HepG2 (cell line): ENCODE results near the gene MAEA. TPM values are rescaled to one million over a fixed set of nuclear protein-coding genes. Genes with fewer than 3 reads are reported as not detected.

Experiments used
- ATAC-seq: fragments of 200-7000 bp; cut with Tn5 transposase; 3 replicates; pipeline ENCODE4 v1.9.1; 2020; ENCODE audit warnings: mild to moderate bottlenecking, moderate library complexity
- BruUV-seq: library from RNA; stranded (reverse); fragments of 400-500 nt; replicated peaks from 2 replicates; lab custom pipeline; 2021; lab: Mats Ljungman, UMichigan
- CTCF ChIA-PET: fragments of 300-600 bp; formaldehyde crosslinking; extraction: SDS; loops from one replicate; lab custom pipeline; 2021; ENCODE audit warnings: low total read pairs, inconsistent platforms, low intra/inter-chr PET ratio; lab: Yijun Ruan, JAX
- POLR2A ChIA-PET: fragments of 350-600 bp; sonication (Branson Sonifier 250); formaldehyde crosslinking; loops from one replicate; lab custom pipeline; 2020; ENCODE audit warnings: antibody characterized with exemption, inconsistent platforms; lab: Yijun Ruan, JAX
- DNase-seq: peaks from one replicate; pipeline ENCODE4 v3.0.0-alpha.2; 2015; ENCODE audit warnings: low spot score
- FAIRE-seq: peaks from 3 replicates; lab custom pipeline; 2011; peaks lifted over from hg19 to GRCh38; lab: Jason Lieb, UNC
- H2AFZ ChIP-seq: one replicate; pipeline ENCODE4 v1.6.1; 2011; ENCODE audit warnings: low read length, inconsistent platforms
- H3K27ac ChIP-seq: fragments of 300-600 bp; 3 replicates; pipeline ENCODE4 v1.8.0; 2011; ENCODE audit warnings: mixed run types, mild to moderate bottlenecking, mixed read lengths, low read length, inconsistent platforms; ENCODE audit not compliant: insufficient read depth; ENCODE audit errors: extremely low read length
- H3K27me3 ChIP-seq, 2 experiments: fragments of 200-600 bp in 1 of 2; 2 replicates in 1 of 2; 3 replicates in 1 of 2; pipeline versions ENCODE4 v1.6.0 to v1.8.0; 2011; ENCODE audit warnings: low read length in 2 of 2, mild to moderate bottlenecking in 2 of 2, moderate library complexity in 2 of 2, inconsistent platforms in 1 of 2; ENCODE audit not compliant: insufficient read depth in 2 of 2, control insufficient read depth in 1 of 2
- H3K36me3 ChIP-seq, 2 experiments: fragments of 200-600 bp in 1 of 2; replicated peaks in 1 of 2; 2 replicates in 1 of 2; 3 replicates in 1 of 2; pipeline versions ENCODE4 v1.5.1 to v1.8.0; 2011; ENCODE audit warnings: low read length in 2 of 2, inconsistent platforms in 1 of 2; ENCODE audit not compliant: insufficient read depth in 2 of 2, control insufficient read depth in 1 of 2
- H3K4me1 ChIP-seq: 2 replicates; pipeline ENCODE4 v1.5.1; 2012; ENCODE audit warnings: low read length, inconsistent platforms; ENCODE audit not compliant: insufficient read depth
- H3K4me2 ChIP-seq: 2 replicates; pipeline ENCODE4 v1.6.0; 2011; ENCODE audit warnings: low read depth, low read length, inconsistent platforms
- H3K4me3 ChIP-seq, 3 experiments: fragments of 200-600 bp in 1 of 3; sonication (generic), shearing (Covaris generic) in 1 of 3; replicated peaks in 1 of 3; 2 replicates each; pipeline ENCODE4 v1.5.1; 2011 to 2016; ENCODE audit warnings: low read length in 3 of 3, inconsistent platforms in 2 of 3, low read depth in 2 of 3, mild to moderate bottlenecking in 2 of 3, control low read depth in 1 of 3, mixed read lengths in 1 of 3; ENCODE audit not compliant: insufficient read depth in 1 of 3
- H3K79me2 ChIP-seq: one replicate; pipeline ENCODE4 v1.6.1; 2011; ENCODE audit warnings: low read length, inconsistent platforms; ENCODE audit not compliant: insufficient read depth
- H3K9ac ChIP-seq: 2 replicates; pipeline ENCODE4 v1.6.0; 2011; ENCODE audit warnings: mild to moderate bottlenecking, low read depth, low read length, inconsistent platforms; ENCODE audit not compliant: insufficient read depth
- H3K9me3 ChIP-seq: 2 replicates; pipeline ENCODE4 v1.5.1; 2012; ENCODE audit warnings: mild to moderate bottlenecking, low read length
- H4K20me1 ChIP-seq: 2 replicates; pipeline ENCODE4 v1.6.0; 2011; ENCODE audit warnings: inconsistent platforms, mild to moderate bottlenecking, low read length, moderate library complexity; ENCODE audit not compliant: insufficient read depth
- CHD4 ChIP-seq: fragments of 200-600 bp; sonication (generic); IDR thresholded peaks from 2 replicates; pipeline ENCODE4 v1.7.0; 2017; ENCODE audit warnings: mild to moderate bottlenecking, low read length, borderline replicate concordance
- GATA4 ChIP-seq: sonication (generic); IDR thresholded peaks from 2 replicates; pipeline ENCODE4 v1.6.1; 2016; ENCODE audit warnings: antibody characterized with exemption, low read depth, borderline replicate concordance
- HNRNPK ChIP-seq: fragments of 200-400 bp; formaldehyde crosslinking; IDR thresholded peaks from 2 replicates; pipeline ENCODE4 v1.6.1; 2018; ENCODE audit warnings: low read length, low read depth, moderate library complexity, mild to moderate bottlenecking; ENCODE audit not compliant: poor library complexity, severe bottlenecking
- NBN ChIP-seq: fragments of 450-650 bp; conservative IDR thresholded peaks from 2 replicates; pipeline ENCODE4 v1.6.1; 2017
- NCOA5 ChIP-seq: sonication (generic); formaldehyde crosslinking; IDR thresholded peaks from 2 replicates; pipeline ENCODE4 v1.4.0; 2020; ENCODE audit warnings: missing genetic modification reagents
- NFYB ChIP-seq: sonication (generic); formaldehyde crosslinking; IDR thresholded peaks from 2 replicates; pipeline ENCODE4 v1.4.0; 2020; ENCODE audit warnings: missing genetic modification reagents
- NR3C1 ChIP-seq: sonication (generic); formaldehyde crosslinking; IDR thresholded peaks from 2 replicates; pipeline ENCODE4 v1.4.0; 2020; ENCODE audit warnings: missing genetic modification reagents
- PHF21A ChIP-seq: sonication (generic); formaldehyde crosslinking; IDR thresholded peaks from 2 replicates; pipeline ENCODE4 v1.5.0; 2020; ENCODE audit warnings: mild to moderate bottlenecking, missing genetic modification reagents
- TOPORS ChIP-seq: sonication (generic); formaldehyde crosslinking; IDR thresholded peaks from 2 replicates; pipeline ENCODE4 v1.8.0; 2023; ENCODE audit warnings: mild to moderate bottlenecking, missing genetic modification reagents
- TP53 ChIP-seq: sonication (generic); formaldehyde crosslinking; conservative IDR thresholded peaks from 2 replicates; pipeline ENCODE4 v1.4.0; 2020; ENCODE audit warnings: missing genetic modification reagents
- ZBTB38 ChIP-seq: sonication (generic); formaldehyde crosslinking; IDR thresholded peaks from 2 replicates; pipeline ENCODE4 v1.5.1; 2020; ENCODE audit warnings: mild to moderate bottlenecking, missing genetic modification reagents
- ZNF317 ChIP-seq: sonication (generic); formaldehyde crosslinking; IDR thresholded peaks from 2 replicates; pipeline ENCODE4 v1.5.0; 2020; ENCODE audit warnings: mild to moderate bottlenecking, missing genetic modification reagents
- ZNF446 ChIP-seq: sonication (generic); formaldehyde crosslinking; IDR thresholded peaks from 2 replicates; pipeline ENCODE4 v1.5.0; 2020; ENCODE audit warnings: mild to moderate bottlenecking, missing genetic modification reagents
- ZNF557 ChIP-seq: sonication (generic); formaldehyde crosslinking; IDR thresholded peaks from 2 replicates; pipeline ENCODE4 v1.4.0; 2020; ENCODE audit warnings: missing genetic modification reagents
- ZNF558 ChIP-seq: sonication (generic); formaldehyde crosslinking; IDR thresholded peaks from 2 replicates; pipeline ENCODE4 v1.9.0; 2022; ENCODE audit warnings: mild to moderate bottlenecking, missing genetic modification reagents, borderline replicate concordance
- ZNF709 ChIP-seq: sonication (generic); formaldehyde crosslinking; IDR thresholded peaks from 2 replicates; pipeline ENCODE4 v1.5.0; 2020; ENCODE audit warnings: mild to moderate bottlenecking, missing genetic modification reagents
- ZNF749 ChIP-seq: sonication (generic); formaldehyde crosslinking; IDR thresholded peaks from 2 replicates; pipeline ENCODE4 v1.8.0; 2022; ENCODE audit warnings: mild to moderate bottlenecking, missing genetic modification reagents, moderate library complexity, borderline replicate concordance
- WGBS: methylation state at CpG from one replicate; pipeline ENCODE4 v1.1.6; 2017; ENCODE audit warnings: low lambda C conversion rate; 5-methylcytosine and 5-hydroxymethylcytosine counted together
- in situ Hi-C: cut with HindIII; loops from 2 replicates; pipeline ENCODE4 v1.10.0; 2017; ENCODE audit warnings: low pct_unique_long_range_greater_than_20kb; ENCODE audit not compliant: extremely low pct_ligation_motif_present
- intact Hi-C: fragments of 100-400 bp; cut with micrococcal nuclease; formaldehyde crosslinking; loops from one replicate; pipeline ENCODE4 v1.10.0; 2022; ENCODE audit not compliant: unreplicated experiment
- polyA plus RNA-seq, 8 experiments: library from polyadenylated mRNA; depleted of rRNA in 3 of 8; stranded (reverse) in 7 of 8; unstranded in 1 of 8; fragments of >200 nt; fragmentation: Illumina TruSeq in 4 of 8; extraction: Trizol in 4 of 8; gene quantifications; 2 replicates each; pipeline versions ENCODE4 v1.2.1 to v1.2.3, GENCODE V29; 2011 to 2016; ENCODE audit warnings: low read depth in 4 of 8, missing spikeins in 1 of 8, mixed read lengths in 1 of 8; ENCODE audit not compliant: insufficient read depth in 1 of 8
- total RNA-seq, 5 experiments: library from RNA; depleted of rRNA; stranded (reverse); fragments of >200 nt; fragmentation: Illumina TruSeq; extraction: Trizol; gene quantifications; 2 replicates each; pipeline ENCODE4 v1.2.3, GENCODE V29; 2016; ENCODE audit warnings: low read depth in 1 of 5
- TF ChIP-seq, protein P1 (sequence below): sonication (generic); formaldehyde crosslinking; IDR thresholded peaks from 2 replicates; pipeline ENCODE4 v1.9.0; 2022; ENCODE audit warnings: low read depth, missing genetic modification reagents
- TF ChIP-seq, protein P2 (sequence below): sonication (generic); formaldehyde crosslinking; IDR thresholded peaks from 2 replicates; pipeline ENCODE4 v1.4.0; 2020; ENCODE audit warnings: low read depth, missing genetic modification reagents
- TF ChIP-seq, protein P3 (sequence below): IDR thresholded peaks from 2 replicates; pipeline ENCODE4 v1.6.1; 2012; ENCODE audit warnings: inconsistent platforms

MAEA gene
- total and polyA plus RNA-seq, 2 of the 13 experiments (the other 11 are each of a cell fraction or from before 2014, with no cell fraction given), result 52.0 to 57.1 TPM

DNA sequence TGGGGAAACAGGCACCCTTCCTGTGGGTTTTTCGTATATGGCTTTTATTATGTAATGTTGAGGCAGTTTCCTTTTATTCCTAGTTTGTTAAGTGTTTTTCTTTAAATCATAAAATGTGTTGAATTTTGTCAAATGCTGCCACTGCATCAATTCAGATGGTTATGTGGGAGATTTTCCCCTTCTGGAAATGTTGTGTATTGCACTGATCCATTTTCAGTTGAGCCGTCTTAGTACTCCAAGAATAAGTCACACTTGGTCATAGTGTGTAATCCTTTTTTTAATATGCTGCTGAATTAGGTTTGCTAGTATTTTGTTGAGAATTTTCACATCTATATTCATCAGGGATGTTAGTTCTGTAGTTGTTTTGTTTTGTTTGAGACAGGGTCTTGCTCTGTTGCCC lies 31.2 kb upstream of the MAEA start:
- ChIA-PET POLR2A (no interaction called here), CTCF (no interaction called here)
- no peak overlapping the region for H3K27ac ChIP-seq
- no peaks in the 10 kb centered on the region for H4K20me1 ChIP-seq
- 72% methylated on average over 2 of the region's 2 CpGs for whole genome bisulfite sequencing
- ATAC-seq (no peak), DNase-seq (no peak), FAIRE-seq (no peak)
- BruUV-seq, result no TSS peak
- H3K9me3 ChIP-seq, result peaks cover 21% of the 10 kb centered on the region
- H3K36me3 ChIP-seq, result no peaks in the 10 kb centered on the region
- no peaks in the 10 kb centered on the region for H3K79me2 ChIP-seq
- in situ Hi-C loops, result no loop called here
- H2AFZ ChIP-seq, result no peak overlapping the region
- H3K4me3 ChIP-seq, result no peak overlapping the region
- TF ChIP-seq NR3C1 (CRISPR knock-in tag), result no peak
- no peak for TF ChIP-seq ZNF749
- TF ChIP-seq GATA4, result no peak
- TF ChIP-seq ZBTB38 (CRISPR knock-in tag), result no peak
- no peak for TF ChIP-seq ZNF558 (CRISPR knock-in tag)
- TF ChIP-seq HNRNPK, result no peak
- TF ChIP-seq, protein P1, sequence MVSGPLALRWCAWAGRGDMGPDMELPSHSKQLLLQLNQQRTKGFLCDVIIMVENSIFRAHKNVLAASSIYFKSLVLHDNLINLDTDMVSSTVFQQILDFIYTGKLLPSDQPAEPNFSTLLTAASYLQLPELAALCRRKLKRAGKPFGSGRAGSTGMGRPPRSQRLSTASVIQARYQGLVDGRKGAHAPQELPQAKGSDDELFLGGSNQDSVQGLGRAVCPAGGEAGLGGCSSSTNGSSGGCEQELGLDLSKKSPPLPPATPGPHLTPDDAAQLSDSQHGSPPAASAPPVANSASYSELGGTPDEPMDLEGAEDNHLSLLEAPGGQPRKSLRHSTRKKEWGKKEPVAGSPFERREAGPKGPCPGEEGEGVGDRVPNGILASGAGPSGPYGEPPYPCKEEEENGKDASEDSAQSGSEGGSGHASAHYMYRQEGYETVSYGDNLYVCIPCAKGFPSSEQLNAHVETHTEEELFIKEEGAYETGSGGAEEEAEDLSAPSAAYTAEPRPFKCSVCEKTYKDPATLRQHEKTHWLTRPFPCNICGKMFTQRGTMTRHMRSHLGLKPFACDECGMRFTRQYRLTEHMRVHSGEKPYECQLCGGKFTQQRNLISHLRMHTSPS (CRISPR knock-in tag), result no peak
- TF ChIP-seq, protein P2, sequence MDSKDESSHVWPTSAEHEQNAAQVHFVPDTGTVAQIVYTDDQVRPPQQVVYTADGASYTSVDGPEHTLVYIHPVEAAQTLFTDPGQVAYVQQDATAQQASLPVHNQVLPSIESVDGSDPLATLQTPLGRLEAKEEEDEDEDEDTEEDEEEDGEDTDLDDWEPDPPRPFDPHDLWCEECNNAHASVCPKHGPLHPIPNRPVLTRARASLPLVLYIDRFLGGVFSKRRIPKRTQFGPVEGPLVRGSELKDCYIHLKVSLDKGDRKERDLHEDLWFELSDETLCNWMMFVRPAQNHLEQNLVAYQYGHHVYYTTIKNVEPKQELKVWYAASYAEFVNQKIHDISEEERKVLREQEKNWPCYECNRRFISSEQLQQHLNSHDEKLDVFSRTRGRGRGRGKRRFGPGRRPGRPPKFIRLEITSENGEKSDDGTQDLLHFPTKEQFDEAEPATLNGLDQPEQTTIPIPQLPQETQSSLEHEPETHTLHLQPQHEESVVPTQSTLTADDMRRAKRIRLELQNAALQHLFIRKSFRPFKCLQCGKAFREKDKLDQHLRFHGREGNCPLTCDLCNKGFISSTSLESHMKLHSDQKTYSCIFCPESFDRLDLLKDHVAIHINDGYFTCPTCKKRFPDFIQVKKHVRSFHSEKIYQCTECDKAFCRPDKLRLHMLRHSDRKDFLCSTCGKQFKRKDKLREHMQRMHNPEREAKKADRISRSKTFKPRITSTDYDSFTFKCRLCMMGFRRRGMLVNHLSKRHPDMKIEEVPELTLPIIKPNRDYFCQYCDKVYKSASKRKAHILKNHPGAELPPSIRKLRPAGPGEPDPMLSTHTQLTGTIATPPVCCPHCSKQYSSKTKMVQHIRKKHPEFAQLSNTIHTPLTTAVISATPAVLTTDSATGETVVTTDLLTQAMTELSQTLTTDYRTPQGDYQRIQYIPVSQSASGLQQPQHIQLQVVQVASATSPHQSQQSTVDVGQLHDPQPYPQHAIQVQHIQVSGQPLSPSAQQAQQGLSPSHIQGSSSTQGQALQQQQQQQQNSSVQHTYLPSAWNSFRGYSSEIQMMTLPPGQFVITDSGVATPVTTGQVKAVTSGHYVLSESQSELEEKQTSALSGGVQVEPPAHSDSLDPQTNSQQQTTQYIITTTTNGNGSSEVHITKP (CRISPR knock-in tag), result no peak
- TF ChIP-seq, protein P3, sequence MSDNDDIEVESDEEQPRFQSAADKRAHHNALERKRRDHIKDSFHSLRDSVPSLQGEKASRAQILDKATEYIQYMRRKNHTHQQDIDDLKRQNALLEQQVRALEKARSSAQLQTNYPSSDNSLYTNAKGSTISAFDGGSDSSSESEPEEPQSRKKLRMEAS, result no peak
- TF ChIP-seq NCOA5 (CRISPR knock-in tag), result no peak
- no peak for TF ChIP-seq ZNF709
- no peak for TF ChIP-seq TP53 (CRISPR knock-in tag)
- TF ChIP-seq PHF21A (CRISPR knock-in tag), result no peak
- no peak for TF ChIP-seq CHD4
- no peak for TF ChIP-seq NFYB (CRISPR knock-in tag)
- no peak for TF ChIP-seq ZNF557 (CRISPR knock-in tag)
- no peak for TF ChIP-seq TOPORS
- no peak for TF ChIP-seq ZNF317 (CRISPR knock-in tag)
- no peak for TF ChIP-seq NBN
- TF ChIP-seq ZNF446 (CRISPR knock-in tag), result no peak
- no peaks in the 10 kb centered on the region for H3K27me3 ChIP-seq
- H3K4me2 ChIP-seq, result no peak overlapping the region
- H3K4me1 ChIP-seq, result peaks cover 2% of the 10 kb centered on the region; the same call in 1 of the 2 replicates
- intact Hi-C loops, result no loop called here
- no peak overlapping the region for H3K9ac ChIP-seq
